K562 (cell line): ENCODE results near the gene CERS1. TPM values are rescaled to one million over a fixed set of nuclear protein-coding genes. Genes with fewer than 3 reads are reported as not detected.

Experiments
- BRCA1 ChIP-seq, 2 experiments: fragments of 450-650 bp in 1 of 2; sonication (generic) in 1 of 2; formaldehyde crosslinking in 1 of 2; IDR thresholded peaks; 2 replicates each; pipeline versions ENCODE4 v1.5.0 to v1.6.1; 2017 to 2020; ENCODE audit warnings: mild to moderate bottlenecking in 1 of 2, missing genetic modification reagents in 1 of 2
- CHD1 ChIP-seq: fragments of 200-600 bp; sonication (generic); IDR thresholded peaks from one replicate; pipeline ENCODE4 v1.6.1; 2012; ENCODE audit warnings: mild to moderate bottlenecking, moderate library complexity, low read length, inconsistent platforms
- ERF ChIP-seq: fragments of 450-650 bp; formaldehyde crosslinking; IDR thresholded peaks from 2 replicates; pipeline ENCODE4 v1.4.0; 2020; ENCODE audit warnings: mild to moderate bottlenecking, mixed read lengths
- FOXP1 ChIP-seq: sonication (generic); formaldehyde crosslinking; IDR thresholded peaks from 2 replicates; pipeline ENCODE4 v1.8.0; 2022; ENCODE audit warnings: mild to moderate bottlenecking, missing genetic modification reagents
- HIVEP1 ChIP-seq: fragments of 250-450 bp; sonication (Bioruptor Pico); IDR thresholded peaks from 2 replicates; pipeline ENCODE4 v1.4.0; 2020; ENCODE audit warnings: mild to moderate bottlenecking
- KAT7 ChIP-seq: sonication (generic); formaldehyde crosslinking; IDR thresholded peaks from 2 replicates; pipeline ENCODE4 v1.8.0; 2022; ENCODE audit warnings: missing genetic modification reagents, mild to moderate bottlenecking, borderline replicate concordance
- KDM2B ChIP-seq: fragments of 250-450 bp; sonication (Bioruptor Pico); IDR thresholded peaks from 2 replicates; pipeline ENCODE4 v1.8.0; 2021; ENCODE audit warnings: mild to moderate bottlenecking, moderate library complexity
- MYC ChIP-seq, 2 experiments: fragments of 250-450 bp in 1 of 2; sonication (Bioruptor Pico) in 1 of 2; IDR thresholded peaks; 2 replicates each; pipeline versions ENCODE4 v1.5.1 to v1.6.1; 2012 to 2021; ENCODE audit warnings: low read depth in 2 of 2, borderline replicate concordance in 1 of 2, improper control_type of control experiment in 1 of 2, low read length in 1 of 2, mild to moderate bottlenecking in 1 of 2, moderate library complexity in 1 of 2
- SIN3A ChIP-seq, 2 experiments: fragments of 150-350 bp in 1 of 2; IDR thresholded peaks; 2 replicates each; pipeline ENCODE4 v1.6.1; 2011 to 2016; ENCODE audit warnings: borderline replicate concordance in 2 of 2, low read depth in 2 of 2, low read length in 2 of 2, mild to moderate bottlenecking in 2 of 2, moderate library complexity in 2 of 2; ENCODE audit not compliant: control insufficient read depth in 1 of 2
- SMAD1 ChIP-seq: fragments of 150-350 bp; IDR thresholded peaks from 2 replicates; pipeline ENCODE4 v1.6.1; 2014; ENCODE audit warnings: low read length, low read depth; ENCODE audit not compliant: partially characterized antibody
- TAF1 ChIP-seq: IDR thresholded peaks from 2 replicates; pipeline ENCODE4 v1.6.1; 2011; ENCODE audit warnings: mild to moderate bottlenecking, low read length, moderate library complexity; ENCODE audit not compliant: insufficient read depth, control insufficient read depth, severe bottlenecking; ENCODE audit errors: extremely low read depth
- TBL1XR1 ChIP-seq, 2 experiments: IDR thresholded peaks; 2 replicates each; pipeline ENCODE4 v1.6.1; 2012; ENCODE audit warnings: improper control_type of control experiment in 2 of 2, low read length in 2 of 2, mild to moderate bottlenecking in 1 of 2
- XRCC3 ChIP-seq: fragments of 450-650 bp; IDR thresholded peaks from 2 replicates; pipeline ENCODE4 v1.6.1; 2017; ENCODE audit warnings: mild to moderate bottlenecking, moderate library complexity
- polyA plus RNA-seq, 8 experiments: library from polyadenylated mRNA; depleted of rRNA in 4 of 8; stranded (reverse) in 5 of 8; unstranded in 3 of 8; fragments of >200 nt; fragmentation: Nextera tagmentation in 2 of 8; fragmentation: Illumina TruSeq in 1 of 8; extraction: Ambion mirVana in 2 of 8; extraction: Trizol in 1 of 8; gene quantifications; 2 replicates each; pipeline versions ENCODE4 v1.2.1 to v1.2.3, GENCODE V29; 2011 to 2014; ENCODE audit warnings: inconsistent platforms in 1 of 8, missing spikeins in 1 of 8
- total RNA-seq, 7 experiments: library from RNA; depleted of rRNA in 6 of 7; stranded (reverse); fragments of >200 nt in 6 of 7; fragmentation: Illumina TruSeq in 2 of 7; extraction: Trizol in 2 of 7; gene quantifications; 2 replicates each; pipeline versions ENCODE4 v1.2.1 to v1.2.3, GENCODE V29; 2011 to 2021; ENCODE audit warnings: low replicate concordance in 1 of 7
- TF ChIP-seq, protein P1 (sequence below): fragments of 450-650 bp; IDR thresholded peaks from 2 replicates; pipeline ENCODE4 v1.6.1; 2016; ENCODE audit warnings: low read depth
- TF ChIP-seq, protein P2 (sequence below): fragments of 450-650 bp; formaldehyde crosslinking; conservative IDR thresholded peaks from 2 replicates; pipeline ENCODE4 v1.4.0; 2022; ENCODE audit warnings: mild to moderate bottlenecking, missing genetic modification characterization

Gene CERS1
- total and polyA plus RNA-seq, 9 of the 15 experiments (the other 6 are each of a cell fraction or from before 2014, with no cell fraction given), result 0.33 to 1.5 (median 0.86) TPM; not detected in 2

DNA sequence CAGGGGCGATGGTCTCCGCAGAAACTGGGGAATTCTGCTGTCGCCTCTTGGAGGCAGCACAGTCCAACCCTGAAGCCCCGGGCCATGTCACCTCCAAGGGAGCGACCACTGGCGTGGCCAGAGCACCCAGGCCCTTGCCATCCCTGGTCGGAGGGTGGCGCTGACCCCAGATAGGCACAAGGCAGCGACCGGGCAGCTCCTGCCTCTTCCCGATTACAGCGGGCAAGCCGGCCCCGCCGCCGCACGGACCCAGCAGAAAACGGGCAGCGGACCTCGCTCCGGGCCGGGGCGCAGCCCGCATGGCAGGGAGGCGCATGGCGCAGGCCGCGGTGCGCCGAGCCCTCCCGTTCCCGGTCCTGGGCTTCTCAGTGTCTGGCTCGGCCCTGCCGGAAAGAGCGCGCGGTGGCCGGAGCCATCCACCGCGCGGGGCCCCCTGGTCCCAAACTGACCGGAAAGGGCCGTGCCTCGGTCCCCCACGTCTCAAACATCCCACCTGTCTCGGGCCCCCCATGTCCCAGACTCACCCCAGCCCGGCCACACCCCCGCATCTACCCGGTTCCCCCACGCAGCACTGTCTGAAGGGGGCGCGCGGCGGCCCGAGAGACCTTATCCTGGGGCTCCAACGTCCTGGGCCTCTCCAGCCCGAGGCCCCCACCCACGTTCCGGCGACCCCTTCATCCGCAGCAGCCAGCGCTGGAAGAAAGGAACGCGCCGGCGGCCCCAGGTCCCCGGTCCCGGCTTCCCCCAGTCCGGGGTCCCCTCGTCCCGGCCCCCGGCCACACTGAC is 727 bp downstream of the CERS1 start (continued):
- TF ChIP-seq, protein P1, sequence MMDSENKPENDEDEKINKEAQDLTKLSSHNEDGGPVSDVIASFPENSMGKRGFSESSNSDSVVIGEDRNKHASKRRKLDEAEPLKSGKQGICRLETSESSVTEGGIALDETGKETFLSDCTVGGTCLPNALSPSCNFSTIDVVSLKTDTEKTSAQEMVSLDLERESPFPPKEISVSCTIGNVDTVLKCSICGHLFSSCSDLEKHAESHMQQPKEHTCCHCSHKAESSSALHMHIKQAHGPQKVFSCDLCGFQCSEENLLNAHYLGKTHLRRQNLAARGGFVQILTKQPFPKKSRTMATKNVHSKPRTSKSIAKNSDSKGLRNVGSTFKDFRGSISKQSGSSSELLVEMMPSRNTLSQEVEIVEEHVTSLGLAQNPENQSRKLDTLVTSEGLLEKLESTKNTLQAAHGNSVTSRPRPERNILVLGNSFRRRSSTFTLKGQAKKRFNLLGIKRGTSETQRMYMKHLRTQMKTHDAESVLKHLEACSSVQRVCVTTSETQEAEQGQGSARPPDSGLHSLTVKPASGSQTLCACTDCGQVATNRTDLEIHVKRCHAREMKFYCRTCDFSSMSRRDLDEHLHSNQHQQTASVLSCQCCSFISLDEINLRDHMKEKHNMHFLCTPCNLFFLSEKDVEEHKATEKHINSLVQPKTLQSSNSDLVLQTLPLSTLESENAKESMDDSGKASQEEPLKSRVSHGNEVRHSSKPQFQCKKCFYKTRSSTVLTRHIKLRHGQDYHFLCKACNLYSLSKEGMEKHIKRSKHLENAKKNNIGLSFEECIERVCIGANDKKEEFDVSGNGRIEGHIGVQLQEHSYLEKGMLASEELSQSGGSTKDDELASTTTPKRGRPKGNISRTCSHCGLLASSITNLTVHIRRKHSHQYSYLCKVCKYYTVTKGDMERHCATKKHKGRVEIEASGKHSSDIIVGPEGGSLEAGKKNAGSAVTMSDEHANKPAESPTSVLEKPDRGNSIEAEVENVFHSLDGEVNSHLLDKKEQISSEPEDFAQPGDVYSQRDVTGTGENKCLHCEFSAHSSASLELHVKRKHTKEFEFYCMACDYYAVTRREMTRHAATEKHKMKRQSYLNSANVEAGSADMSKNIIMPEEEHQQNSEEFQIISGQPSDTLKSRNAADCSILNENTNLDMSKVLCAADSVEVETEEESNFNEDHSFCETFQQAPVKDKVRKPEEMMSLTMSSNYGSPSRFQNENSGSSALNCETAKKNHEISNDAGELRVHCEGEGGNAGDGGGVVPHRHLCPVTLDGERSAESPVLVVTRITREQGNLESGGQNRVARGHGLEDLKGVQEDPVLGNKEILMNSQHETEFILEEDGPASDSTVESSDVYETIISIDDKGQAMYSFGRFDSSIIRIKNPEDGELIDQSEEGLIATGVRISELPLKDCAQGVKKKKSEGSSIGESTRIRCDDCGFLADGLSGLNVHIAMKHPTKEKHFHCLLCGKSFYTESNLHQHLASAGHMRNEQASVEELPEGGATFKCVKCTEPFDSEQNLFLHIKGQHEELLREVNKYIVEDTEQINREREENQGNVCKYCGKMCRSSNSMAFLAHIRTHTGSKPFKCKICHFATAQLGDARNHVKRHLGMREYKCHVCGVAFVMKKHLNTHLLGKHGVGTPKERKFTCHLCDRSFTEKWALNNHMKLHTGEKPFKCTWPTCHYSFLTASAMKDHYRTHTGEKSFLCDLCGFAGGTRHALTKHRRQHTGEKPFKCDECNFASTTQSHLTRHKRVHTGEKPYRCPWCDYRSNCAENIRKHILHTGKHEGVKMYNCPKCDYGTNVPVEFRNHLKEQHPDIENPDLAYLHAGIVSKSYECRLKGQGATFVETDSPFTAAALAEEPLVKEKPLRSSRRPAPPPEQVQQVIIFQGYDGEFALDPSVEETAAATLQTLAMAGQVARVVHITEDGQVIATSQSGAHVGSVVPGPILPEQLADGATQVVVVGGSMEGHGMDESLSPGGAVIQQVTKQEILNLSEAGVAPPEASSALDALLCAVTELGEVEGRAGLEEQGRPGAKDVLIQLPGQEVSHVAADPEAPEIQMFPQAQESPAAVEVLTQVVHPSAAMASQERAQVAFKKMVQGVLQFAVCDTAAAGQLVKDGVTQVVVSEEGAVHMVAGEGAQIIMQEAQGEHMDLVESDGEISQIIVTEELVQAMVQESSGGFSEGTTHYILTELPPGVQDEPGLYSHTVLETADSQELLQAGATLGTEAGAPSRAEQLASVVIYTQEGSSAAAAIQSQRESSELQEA, result no peak
- TF ChIP-seq KDM2B (CRISPR knock-in tag) (peak; percentile 60; the same call in 1 of the 2 replicates), XRCC3 (no peak), CHD1 (no peak), TAF1 (no peak), FOXP1 (CRISPR knock-in tag) (no peak), ERF (CRISPR knock-in tag) (no peak), HIVEP1 (CRISPR knock-in tag) (no peak), BRCA1 (IDR thresholded peaks at IDR 0.05) (no peak), BRCA1 (CRISPR knock-in tag; IDR thresholded peaks at IDR 0.05) (no peak), TBL1XR1 (IDR thresholded peaks at IDR 0.05; ENCODE audit: low read length in 2 of 2) (no peak), SIN3A (IDR thresholded peaks at IDR 0.05; ENCODE audit: borderline replicate concordance in 2 of 2, control insufficient read depth in 1 of 2, low read depth in 2 of 2, low read length in 2 of 2) (no peak), KAT7 (CRISPR knock-in tag) (peak; percentile 83; the same call in 1 of the 2 replicates), SMAD1 (no peak), MYC (IDR thresholded peaks at IDR 0.05; ENCODE audit: low read depth, low read length) (0 out of 2 replicates have a peak, but pooled peaks have one; percentile 24), MYC (CRISPR knock-in tag; IDR thresholded peaks at IDR 0.05; ENCODE audit: borderline replicate concordance, low read depth) (no peak)
- TF ChIP-seq, protein P2, sequence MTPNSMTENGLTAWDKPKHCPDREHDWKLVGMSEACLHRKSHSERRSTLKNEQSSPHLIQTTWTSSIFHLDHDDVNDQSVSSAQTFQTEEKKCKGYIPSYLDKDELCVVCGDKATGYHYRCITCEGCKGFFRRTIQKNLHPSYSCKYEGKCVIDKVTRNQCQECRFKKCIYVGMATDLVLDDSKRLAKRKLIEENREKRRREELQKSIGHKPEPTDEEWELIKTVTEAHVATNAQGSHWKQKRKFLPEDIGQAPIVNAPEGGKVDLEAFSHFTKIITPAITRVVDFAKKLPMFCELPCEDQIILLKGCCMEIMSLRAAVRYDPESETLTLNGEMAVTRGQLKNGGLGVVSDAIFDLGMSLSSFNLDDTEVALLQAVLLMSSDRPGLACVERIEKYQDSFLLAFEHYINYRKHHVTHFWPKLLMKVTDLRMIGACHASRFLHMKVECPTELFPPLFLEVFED (CRISPR knock-in tag), result no peak
